Fibroblast of villous mesenchyme (primary cell): ENCODE data around the gene NCEH1. TPM values are rescaled to one million over a fixed set of nuclear protein-coding genes. Genes with fewer than 3 reads are reported as not detected.
"Not testable (repeated sequence)": the region's sequence is repeated elsewhere in the genome, so short reads cannot be mapped to it uniquely, and the experiment has no call there.

ENCODE experiments used
- DNase-seq: peaks from one replicate; pipeline ENCODE4 v3.0.0-alpha.2; 2010; ENCODE audit warnings: low read depth
- H3K4me3 ChIP-seq: 2 replicates; pipeline ENCODE4 v1.5.1; 2011; ENCODE audit warnings: low read depth, mild to moderate bottlenecking, low read length
- CTCF ChIP-seq: IDR thresholded peaks from 2 replicates; pipeline ENCODE4 v1.5.1; 2012; ENCODE audit warnings: low read depth, mild to moderate bottlenecking, low read length; ENCODE audit not compliant: insufficient read depth
- total RNA-seq: library from RNA; depleted of rRNA; stranded (reverse); fragments of >200 nt; gene quantifications from 2 replicates; pipeline ENCODE4 v1.2.3, GENCODE V29; 2012

Gene NCEH1
- total RNA-seq, 1 donor = 21.2 TPM

- peak; percentile 93 for DNase-seq
- peak; percentile 98 for TF ChIP-seq CTCF
- H3K4me3 ChIP-seq = no peak overlapping the region
These were observed 43.8 kb downstream of the NCEH1 start for GRCh38 chr3:172666873-172667694.

- no peak overlapping the region for H3K4me3 ChIP-seq
- peak; percentile 38 for TF ChIP-seq CTCF
- DNase-seq = no peak
These were observed 44.5 kb downstream of the NCEH1 start for GRCh38 chr3:172666181-172666872.

- not testable (repeated sequence) for H3K4me3 ChIP-seq
These were observed 45.4 kb downstream of the NCEH1 start for GRCh38 chr3:172665510-172665909.

GRCh38 chr3:172660421-172660820 lies 50.4 kb downstream of the NCEH1 start:
- not testable (repeated sequence) for DNase-seq, H3K4me3 ChIP-seq

More at GRCh38 chr3:172665510-172665909, 45.4 kb downstream of the NCEH1 start:
- DNase-seq = not testable (repeated sequence)

GRCh38 chr3:172659246-172660002 lies 51.4 kb downstream of the NCEH1 start:
- no peak for TF ChIP-seq CTCF
- no peak overlapping the region for H3K4me3 ChIP-seq
- peak; percentile 55 for DNase-seq

- no peak for TF ChIP-seq CTCF
These were observed 52.3 kb downstream of the NCEH1 start for GRCh38 chr3:172658344-172659245.

GRCh38 chr3:172656602-172657001 lies 54.3 kb downstream of the NCEH1 start:
- no peak for TF ChIP-seq CTCF
- no peak overlapping the region for H3K4me3 ChIP-seq
- DNase-seq = no peak

More at GRCh38 chr3:172658344-172659245, 52.3 kb downstream of the NCEH1 start:
- H3K4me3 ChIP-seq = no peak overlapping the region
- DNase-seq = peak; percentile 94
